ENCODE data around the gene CSNK1G2.

- TF ChIP-seq CTCF (IDR thresholded peaks at IDR 0.05 in 4 of 5, conservative IDR thresholded peaks at IDR 0.05 in 1 of 5) (no peak), POLR2A (IDR thresholded peaks at IDR 0.05) (no peak)
Observed at GRCh38 chr19:2026770-2027169, 85.8 kb downstream of the CSNK1G2 start.

All from gastrocnemius medialis (tissue), 4 donors.